Sigmoid colon (tissue), 7 donors: ENCODE measurements around the gene PPM1G. TPM values are rescaled to one million over a fixed set of nuclear protein-coding genes. Genes with fewer than 3 reads are reported as not detected.

Experiments
- DNase-seq: peaks from one replicate; pipeline ENCODE4 v3.0.0-alpha.2; 2019
- H3K27ac ChIP-seq, 4 donors: fragments of 200-600 bp; sonication (generic); one replicate each; pipeline ENCODE4 v1.5.1; 2016 to 2019; ENCODE audit warnings: mild to moderate bottlenecking in 1 of 4
- H3K27me3 ChIP-seq, 3 donors: fragments of 200-600 bp; sonication (generic); one replicate each; pipeline ENCODE4 v1.5.1; 2019; ENCODE audit warnings: mild to moderate bottlenecking in 1 of 3
- H3K36me3 ChIP-seq, 4 donors: fragments of 200-600 bp; sonication (generic); one replicate each; pipeline ENCODE4 v1.5.1; 2016 to 2019
- H3K4me1 ChIP-seq, 4 donors: fragments of 200-600 bp; sonication (generic); one replicate each; pipeline ENCODE4 v1.5.1; 2017 to 2019
- H3K4me3 ChIP-seq, 4 donors: fragments of 200-600 bp; sonication (generic); one replicate each; pipeline ENCODE4 v1.5.1; 2017 to 2019; ENCODE audit warnings: mild to moderate bottlenecking in 2 of 4, moderate library complexity in 1 of 4
- H3K9me3 ChIP-seq, 4 donors: fragments of 200-600 bp in 3 of 4; sonication (generic) in 3 of 4; one replicate each; pipeline versions ENCODE4 v1.5.1 to v1.6.1; 2013 to 2019
- CTCF ChIP-seq, 4 experiments: fragments of 450-650 bp in 3 of 4; fragments of 200-600 bp in 1 of 4; IDR thresholded peaks; one replicate each; pipeline ENCODE4 v1.5.1; 2016 to 2019; ENCODE audit warnings: antibody characterized with exemption in 4 of 4, mild to moderate bottlenecking in 3 of 4, moderate library complexity in 2 of 4
- EP300 ChIP-seq, 4 donors: sonication (generic); formaldehyde crosslinking; IDR thresholded peaks; one replicate each; pipeline ENCODE4 v1.6.1; 2017; ENCODE audit warnings: antibody characterized with exemption in 4 of 4
- POLR2A ChIP-seq, 2 donors: fragments of 450-650 bp; IDR thresholded peaks; one replicate each; pipeline ENCODE4 v1.6.1; 2016; ENCODE audit warnings: antibody characterized with exemption in 2 of 2, mild to moderate bottlenecking in 2 of 2, moderate library complexity in 2 of 2
- POLR2AphosphoS5 ChIP-seq, 4 donors: sonication (generic); formaldehyde crosslinking; IDR thresholded peaks; one replicate each; pipeline ENCODE4 v1.6.1; 2017; ENCODE audit warnings: antibody characterized with exemption in 4 of 4
- WGBS, 2 donors: extraction: QIAGEN DNeasy Blood & Tissue Kit; methylation state at CpG; one replicate each; pipeline ENCODE4 v1.1.7; 2013; 5-methylcytosine and 5-hydroxymethylcytosine counted together
- intact Hi-C: fragments of 100-400 bp; cut with DNase I; formaldehyde crosslinking; loops from one replicate; pipeline ENCODE4 v1.15.1; 2023
- polyA plus RNA-seq, 3 donors: library from polyadenylated mRNA; stranded (reverse); fragments of 200-250 nt; gene quantifications; one replicate each; pipeline ENCODE4 v1.2.3, GENCODE V29; 2013
- total RNA-seq, 4 donors: library from RNA; depleted of rRNA; stranded (reverse); fragments of >200 nt; gene quantifications; one replicate each; pipeline ENCODE4 v1.1.0, GENCODE V29; 2016
- donor health status: healthy with polysubstance abuse.
- donor health status: Bipolar disorder and iron deficiency.
- donor health status: healthy.

Gene PPM1G
- total and polyA plus RNA-seq, 7 donors = 40.8 to 93.4 (median 45.3) TPM

GRCh38 chr2:27369471-27370025 lies 39.8 kb downstream of the PPM1G start:
- peak; percentile 84 for DNase-seq
- 1% methylated on average over 18 of the region's 18 CpGs for WGBS, 2 donors
- H3K36me3 ChIP-seq = peaks cover 37 to 67% (median 51%) of the 10 kb centered on the region in 4 donors

GRCh38 chr2:27363933-27364332 lies 45.5 kb downstream of the PPM1G start:
- H3K4me1 ChIP-seq = peaks cover 0 to 9% (median 6%) of the 10 kb centered on the region in 4 donors
- DNase-seq = no peak
- H3K4me3 ChIP-seq = no peak overlapping the region
- H3K9me3 ChIP-seq = no peaks in the 10 kb centered on the region
- H3K27ac ChIP-seq = no peak overlapping the region
- no peak for TF ChIP-seq POLR2AphosphoS5 (IDR thresholded peaks at IDR 0.05)
- TF ChIP-seq CTCF (IDR thresholded peaks at IDR 0.05) = no peak
- no peak for TF ChIP-seq EP300 (IDR thresholded peaks at IDR 0.05)
- no peak for TF ChIP-seq POLR2A (IDR thresholded peaks at IDR 0.05)
- WGBS, 2 donors = 70 to 85% methylated on average over 2 of the region's 2 CpGs
- intact Hi-C loops = no loop called here
- peaks cover 33 to 60% (median 46%) of the 10 kb centered on the region in 4 donors for H3K36me3 ChIP-seq
- H3K27me3 ChIP-seq = no peaks in the 10 kb centered on the region

More at GRCh38 chr2:27369471-27370025, 39.8 kb downstream of the PPM1G start:
- TF ChIP-seq POLR2AphosphoS5 (IDR thresholded peaks at IDR 0.05) (no peak), POLR2A (IDR thresholded peaks at IDR 0.05) (no peak), CTCF (IDR thresholded peaks at IDR 0.05) (no peak), EP300 (IDR thresholded peaks at IDR 0.05) (no peak)
- no peaks in the 10 kb centered on the region for H3K9me3 ChIP-seq
- H3K4me1 ChIP-seq = peaks cover 0 to 39% (median 33%) of the 10 kb centered on the region in 4 donors
- peak overlapping the region; percentile 92 to 99 (median 95) for H3K27ac ChIP-seq
- intact Hi-C loops = loop anchor here (1.0 to 2.0 kb wide), 4 partner anchors 11 to 59 kb away; partner anchors contain the start of genes MPV17, NRBP1 and ZNF513
- peak overlapping the region; percentile 71 to 95 (median 87) for H3K4me3 ChIP-seq
- no peaks in the 10 kb centered on the region for H3K27me3 ChIP-seq

GRCh38 chr2:27362678-27363420 lies 46.5 kb downstream of the PPM1G start:
- no peak for DNase-seq
- no peak overlapping the region for H3K4me3 ChIP-seq
- H3K4me1 ChIP-seq = peaks cover 0 to 7% (median 7%) of the 10 kb centered on the region in 4 donors
- H3K9me3 ChIP-seq = no peaks in the 10 kb centered on the region
- WGBS, 2 donors = 92 to 94% methylated on average over 4 of the region's 4 CpGs
- H3K27me3 ChIP-seq = no peaks in the 10 kb centered on the region
- TF ChIP-seq CTCF (IDR thresholded peaks at IDR 0.05) (no peak), EP300 (IDR thresholded peaks at IDR 0.05) (no peak), POLR2AphosphoS5 (IDR thresholded peaks at IDR 0.05) (no peak), POLR2A (IDR thresholded peaks at IDR 0.05) (no peak)
- no peak overlapping the region for H3K27ac ChIP-seq
- intact Hi-C loops = no loop called here
- H3K36me3 ChIP-seq = peaks cover 29 to 49% (median 40%) of the 10 kb centered on the region in 4 donors

GRCh38 chr2:27356382-27357181 lies 52.8 kb downstream of the PPM1G start, which contains the start of gene GTF3C2:
Gene GTF3C2 (minus strand): TSS chr2:27356764. CDS start chr2:27343554, 13,210 bp downstream.
- Histone ChIP-seq H3K27ac (peak within 1 kb of the TSS; percentile 79 to 93 (median 86)), H3K4me1 (peaks cover 0 to 38% (median 34%) of the 10 kb centered on the region in 4 donors), H3K9me3 (no peaks in the 10 kb centered on the region), H3K36me3 (no peaks in the 10 kb centered on the region), H3K4me3 (peak within 1 kb of the TSS; percentile 52 to 94 (median 84)), H3K27me3 (no peaks in the 10 kb centered on the region)
- peak in 1 of 4 donors; percentile 6 for TF ChIP-seq EP300 (IDR thresholded peaks at IDR 0.05)
- TF ChIP-seq CTCF (IDR thresholded peaks at IDR 0.05) = no peak
- peak; percentile 35 to 76 (median 56) for TF ChIP-seq POLR2AphosphoS5 (IDR thresholded peaks at IDR 0.05)
- peak in 1 of 2 donors; percentile 33 for TF ChIP-seq POLR2A (IDR thresholded peaks at IDR 0.05)
- intact Hi-C loops = loop anchor here (1.0 to 10.0 kb wide), 3 partner anchors 14 to 142 kb away; partner anchors contain the start of genes ATRAID, CAD, EIF2B4 and NRBP1
- 0% methylated on average over 67 of the region's 67 CpGs for WGBS, 2 donors
- peak; percentile 97 for DNase-seq
